Cardiac muscle cell (in vitro differentiated cells and primary cell): ENCODE data around the gene ANKRD44. TPM values are rescaled to one million over a fixed set of nuclear protein-coding genes. Genes with fewer than 3 reads are reported as not detected.
A peak's percentile ranks its signal among the peaks of the same experiment; 100 is the strongest.

Experiments used
- DNase-seq, 2 donors: peaks; one replicate each; pipeline versions ENCODE4 v3.0.0 to v3.0.0-alpha.2; 2010 to 2017; ENCODE audit warnings: low read depth in 1 of 2, low spot score in 1 of 2
- H3K27ac ChIP-seq: fragments of 200-600 bp; sonication (generic); 2 replicates; pipeline ENCODE4 v1.5.1; 2016
- H3K27me3 ChIP-seq: fragments of 200-600 bp; sonication (generic); 2 replicates; pipeline ENCODE4 v1.6.0; 2016; ENCODE audit warnings: control low read depth
- H3K36me3 ChIP-seq: fragments of 200-600 bp; sonication (generic); 2 replicates; pipeline ENCODE4 v1.5.1; 2016; ENCODE audit warnings: control low read depth
- H3K4me1 ChIP-seq: fragments of 200-600 bp; sonication (generic); 2 replicates; pipeline ENCODE4 v1.8.1; 2017; ENCODE audit warnings: low read depth, mild to moderate bottlenecking, mixed run types
- H3K4me3 ChIP-seq: fragments of 200-600 bp; sonication (generic); 2 replicates; pipeline ENCODE4 v1.5.1; 2016; ENCODE audit warnings: mild to moderate bottlenecking
- H3K9me3 ChIP-seq: fragments of 200-600 bp; sonication (generic); 2 replicates; pipeline ENCODE4 v1.5.1; 2017; ENCODE audit warnings: low read depth, mild to moderate bottlenecking, control low read depth
- CTCF ChIP-seq: IDR thresholded peaks from 2 replicates; pipeline ENCODE4 v1.5.1; 2012; ENCODE audit warnings: low read depth, mild to moderate bottlenecking, low read length
- polyA plus RNA-seq: library from polyadenylated mRNA; unstranded; fragments of >200 nt; fragmentation: Nextera tagmentation; extraction: Ambion mirVana; gene quantifications from 2 replicates; pipeline ENCODE4 v1.2.1, GENCODE V29; 2016
- total RNA-seq: library from RNA; depleted of rRNA; stranded (reverse); fragments of >200 nt; gene quantifications from 2 replicates; pipeline ENCODE4 v1.2.3, GENCODE V29; 2016

ANKRD44 gene
- total and polyA plus RNA-seq, 2 experiments from 2014 or later, result 4.0 to 5.0 TPM

DNA sequence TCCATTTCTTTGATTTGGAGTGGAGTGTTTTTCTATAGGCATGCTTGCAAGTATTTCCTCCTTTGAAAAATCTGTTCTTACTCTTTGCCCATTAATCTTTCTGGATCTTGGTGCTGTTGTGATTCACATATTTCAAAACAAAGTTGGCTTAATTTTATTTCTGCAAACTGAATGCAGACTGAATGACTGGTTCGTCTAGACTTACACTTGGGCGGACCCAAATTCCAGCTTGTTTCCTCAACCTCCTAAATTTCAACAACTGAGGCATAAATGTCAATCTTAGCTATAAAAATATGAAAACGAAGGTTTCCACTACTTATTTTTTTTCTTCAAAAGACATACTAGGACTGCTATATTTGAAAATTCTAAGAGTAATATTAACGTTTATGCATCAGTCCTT is 59.0 kb downstream of the ANKRD44 start:
- Histone ChIP-seq H3K9me3 (no peaks in the 10 kb centered on the region), H3K4me1 (peaks cover 13% of the 10 kb centered on the region), H3K27me3 (no peaks in the 10 kb centered on the region), H3K36me3 (no peaks in the 10 kb centered on the region), H3K27ac (no peak overlapping the region), H3K4me3 (no peak overlapping the region)
- no peak for TF ChIP-seq CTCF
- DNase-seq, result peak in 1 of 2 donors; percentile 50

GRCh38 chr2:197251163-197251562 is 59.4 kb downstream of the ANKRD44 start:
- Histone ChIP-seq H3K9me3 (no peaks in the 10 kb centered on the region), H3K36me3 (no peaks in the 10 kb centered on the region), H3K27me3 (no peaks in the 10 kb centered on the region), H3K4me1 (peaks cover 10% of the 10 kb centered on the region), H3K27ac (no peak overlapping the region), H3K4me3 (no peak overlapping the region)
- DNase-seq, result no peak
- no peak for TF ChIP-seq CTCF

DNA sequence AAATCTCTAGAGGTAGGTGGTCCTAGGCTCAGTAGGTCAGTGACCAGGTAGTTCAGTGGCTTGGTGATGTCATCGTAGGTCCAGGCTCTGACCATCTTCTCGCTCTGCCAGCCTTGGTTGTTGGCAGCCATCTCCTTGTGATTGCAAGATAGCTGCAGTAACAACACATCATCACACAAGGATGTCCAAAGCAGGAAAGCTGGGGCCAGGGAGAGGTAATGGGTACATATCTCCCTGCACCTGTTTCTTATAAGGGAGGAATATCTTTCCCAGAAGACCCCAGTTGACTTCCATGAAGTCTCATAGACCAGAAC is 60.5 kb downstream of the ANKRD44 start:
- Histone ChIP-seq H3K27ac (no peak overlapping the region), H3K9me3 (no peaks in the 10 kb centered on the region), H3K4me3 (no peak overlapping the region), H3K36me3 (no peaks in the 10 kb centered on the region), H3K27me3 (no peaks in the 10 kb centered on the region), H3K4me1 (peaks cover under 1% of the 10 kb centered on the region)
- DNase-seq, result no peak
- TF ChIP-seq CTCF, result no peak

DNA sequence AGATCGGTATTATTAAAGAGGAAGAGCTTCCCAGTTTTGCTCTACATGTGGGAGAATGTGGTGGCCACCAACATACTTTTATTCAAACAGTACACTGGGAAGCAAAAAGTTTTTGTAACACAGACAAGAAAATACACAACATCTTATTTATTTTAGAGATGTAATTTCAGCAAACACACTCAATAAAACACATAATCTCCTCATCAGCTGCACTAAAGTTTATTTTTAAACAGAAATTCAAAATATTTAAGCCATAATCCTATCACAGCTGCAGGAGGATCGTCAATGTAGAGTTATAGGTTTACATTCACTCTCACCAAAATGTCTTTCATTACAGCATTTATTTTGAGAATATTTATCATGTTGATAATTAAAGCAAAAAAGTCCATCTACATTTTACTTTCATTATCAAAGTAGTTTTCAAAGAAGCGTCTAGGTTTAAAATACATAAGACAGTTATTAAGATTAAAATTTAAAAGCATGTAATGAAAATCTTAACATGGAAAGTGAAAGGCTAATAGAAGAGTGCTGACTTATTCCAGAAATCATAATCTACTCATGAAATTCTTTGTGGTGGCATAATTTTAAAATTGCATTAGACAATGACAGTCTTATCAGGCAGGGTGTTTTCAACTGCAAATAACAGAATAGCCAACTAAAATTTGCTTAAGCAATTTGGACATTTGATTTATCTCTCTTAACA is 61.0 kb downstream of the ANKRD44 start:
- no peak for DNase-seq
- H3K27me3 ChIP-seq, result no peaks in the 10 kb centered on the region
- no peaks in the 10 kb centered on the region for H3K9me3 ChIP-seq
- no peaks in the 10 kb centered on the region for H3K4me1 ChIP-seq
- H3K4me3 ChIP-seq, result no peak overlapping the region
- no peak overlapping the region for H3K27ac ChIP-seq
- no peak for TF ChIP-seq CTCF
- no peaks in the 10 kb centered on the region for H3K36me3 ChIP-seq

DNA sequence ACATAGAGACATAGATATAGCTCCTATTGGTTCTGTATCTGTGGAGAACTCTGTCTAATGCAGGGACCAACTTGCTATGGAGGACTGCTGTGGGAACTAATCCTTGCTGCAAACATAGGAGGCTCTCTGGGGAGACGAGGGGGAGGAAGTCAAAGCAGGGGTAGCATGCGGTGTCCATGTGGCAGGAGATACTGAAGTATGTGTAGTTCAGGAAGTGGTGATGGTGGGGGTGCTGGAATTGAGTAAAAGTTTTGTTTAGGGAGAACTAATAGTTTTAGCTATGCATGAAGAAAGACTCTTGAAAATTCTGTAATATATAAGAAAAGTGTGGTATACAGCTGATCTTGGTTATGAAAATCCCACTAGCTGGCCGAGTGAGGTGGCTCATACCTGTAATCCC is 62.0 kb downstream of the ANKRD44 start:
- no peak overlapping the region for H3K27ac ChIP-seq
- peak in 1 of 2 donors; percentile 54 for DNase-seq
- no peaks in the 10 kb centered on the region for H3K36me3 ChIP-seq
- no peak for TF ChIP-seq CTCF
- H3K27me3 ChIP-seq, result no peaks in the 10 kb centered on the region
- no peaks in the 10 kb centered on the region for H3K9me3 ChIP-seq
- no peaks in the 10 kb centered on the region for H3K4me1 ChIP-seq
- no peak overlapping the region for H3K4me3 ChIP-seq
